NCI-H1436 (cell line): ENCODE data around the gene PRMT9.

ENCODE experiments used
- DNase-seq: peaks from one replicate; lab custom pipeline; 2025; lab: John Stamatoyannopoulos, UW

PRMT9 gene

DNA sequence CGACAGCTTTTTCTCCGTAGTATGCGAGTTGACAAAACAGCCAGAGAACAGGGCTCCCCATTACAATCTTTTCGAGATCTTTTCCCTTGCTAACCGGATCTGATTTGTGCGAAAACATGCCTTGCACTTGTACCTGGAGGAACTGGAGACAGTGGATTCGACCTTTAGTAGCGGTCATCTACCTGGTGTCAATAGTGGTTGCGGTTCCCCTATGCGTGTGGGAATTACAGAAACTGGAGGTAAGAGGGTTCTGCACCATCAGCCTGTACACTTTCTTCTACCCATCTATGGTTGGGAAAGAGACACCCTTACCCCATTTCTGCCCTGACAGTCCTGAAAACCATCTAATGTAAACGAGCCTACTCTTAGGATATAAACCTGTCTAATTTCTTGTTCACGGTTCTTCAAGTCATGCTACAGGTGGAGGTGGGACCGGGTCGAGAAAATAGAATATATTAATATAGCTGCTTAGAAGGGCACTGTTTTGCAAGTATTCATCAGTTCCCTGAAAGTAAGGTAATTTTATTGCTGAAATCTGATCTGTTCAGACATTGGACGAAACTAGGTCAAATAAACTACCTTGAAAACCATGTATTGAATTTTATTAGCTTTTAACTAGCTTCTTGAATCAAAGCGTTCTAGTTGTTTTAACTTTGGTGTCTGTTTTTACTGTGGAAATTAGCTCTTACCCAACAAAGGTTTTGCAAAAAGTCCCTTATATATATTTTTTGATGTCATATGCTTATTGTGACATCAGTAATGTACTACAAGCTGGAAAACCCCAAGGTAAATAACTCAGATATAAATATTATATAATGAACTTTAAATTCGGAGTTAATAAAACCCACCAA is 65.9 kb downstream of the PRMT9 start:
- DNase-seq: no peak

GRCh38 chr4:147617173-147617840 is 66.7 kb downstream of the PRMT9 start, which contains the start of gene TMEM184C:
Gene TMEM184C, plus strand, starts transcription at chr4:147617397. Its CDS starts 560 bp downstream, at chr4:147617957.
- DNase-seq: peak; percentile 96

GRCh38 chr4:147616849-147617172 is 67.2 kb downstream of the PRMT9 start:
- no peak for DNase-seq

GRCh38 chr4:147610686-147611085 is 73.3 kb downstream of the PRMT9 start:
- DNase-seq: no peak

GRCh38 chr4:147607471-147607870 is 76.5 kb downstream of the PRMT9 start:
- DNase-seq: no peak

GRCh38 chr4:147605499-147605898 is 78.5 kb downstream of the PRMT9 start:
- DNase-seq: no peak

GRCh38 chr4:147599769-147600168 is 84.2 kb downstream of the PRMT9 start:
- no peak for DNase-seq

- no peak for DNase-seq
These were observed 84.8 kb downstream of the PRMT9 start for GRCh38 chr4:147599206-147599605.

DNA sequence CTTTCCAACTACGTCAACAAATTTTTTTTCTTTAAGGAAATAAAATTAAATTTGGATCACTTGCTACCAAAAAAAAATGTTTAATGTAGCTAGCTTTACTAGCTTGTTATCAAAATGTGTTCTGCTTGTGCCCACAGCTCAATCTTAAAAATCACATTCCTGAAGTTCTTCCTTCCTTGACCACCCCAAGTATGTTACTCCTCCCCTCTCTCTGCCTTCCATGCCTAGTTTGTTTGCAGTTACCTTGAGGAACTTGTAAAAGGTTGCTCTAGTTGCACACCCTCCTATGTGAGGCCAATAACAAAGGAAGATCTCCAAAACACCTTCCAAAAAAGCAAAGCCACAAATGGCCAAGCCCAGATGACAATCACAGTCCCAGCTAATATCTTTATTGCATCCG is 86.4 kb downstream of the PRMT9 start:
- DNase-seq: no peak

DNA sequence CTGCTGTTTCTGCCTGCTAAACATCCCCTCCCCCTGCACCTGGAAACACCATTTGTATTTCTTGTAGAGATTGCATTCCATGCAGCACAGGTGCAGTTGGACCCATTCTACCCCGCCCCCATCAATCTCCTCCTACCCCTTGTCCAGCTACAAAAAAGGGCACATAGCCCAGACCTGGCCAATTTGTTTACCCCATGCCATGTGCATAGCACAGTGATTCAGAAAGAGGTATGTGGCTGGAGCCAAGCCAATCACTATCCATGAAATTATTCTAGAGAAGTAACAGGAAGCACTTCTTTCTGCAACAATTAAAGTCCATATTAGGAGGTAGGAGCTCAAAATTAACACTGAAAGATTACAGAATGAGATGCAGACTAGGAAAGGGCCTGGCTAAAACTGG is 87.0 kb downstream of the PRMT9 start:
- no peak for DNase-seq

- DNase-seq: no peak
These were observed 87.6 kb downstream of the PRMT9 start for GRCh38 chr4:147596377-147596776.

DNA sequence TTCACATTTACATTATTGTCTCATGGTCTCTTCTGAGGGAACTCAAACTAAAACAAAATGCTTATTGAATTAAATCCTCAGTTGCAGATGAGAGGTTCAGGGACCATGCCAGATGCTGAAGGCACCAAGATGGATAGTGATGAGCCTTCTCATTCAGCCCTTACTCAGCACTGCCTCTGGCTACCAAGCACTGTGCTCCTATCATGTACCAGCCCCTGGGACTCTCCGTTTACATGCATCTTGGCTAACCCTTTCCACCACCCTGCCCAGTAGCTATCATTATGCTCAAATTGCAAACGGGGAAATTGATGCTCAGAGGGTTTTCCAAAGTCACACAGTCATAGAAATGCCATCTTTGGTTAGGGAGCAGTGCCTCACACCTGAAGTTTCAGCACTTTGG is 89.4 kb downstream of the PRMT9 start:
- DNase-seq: no peak

DNA sequence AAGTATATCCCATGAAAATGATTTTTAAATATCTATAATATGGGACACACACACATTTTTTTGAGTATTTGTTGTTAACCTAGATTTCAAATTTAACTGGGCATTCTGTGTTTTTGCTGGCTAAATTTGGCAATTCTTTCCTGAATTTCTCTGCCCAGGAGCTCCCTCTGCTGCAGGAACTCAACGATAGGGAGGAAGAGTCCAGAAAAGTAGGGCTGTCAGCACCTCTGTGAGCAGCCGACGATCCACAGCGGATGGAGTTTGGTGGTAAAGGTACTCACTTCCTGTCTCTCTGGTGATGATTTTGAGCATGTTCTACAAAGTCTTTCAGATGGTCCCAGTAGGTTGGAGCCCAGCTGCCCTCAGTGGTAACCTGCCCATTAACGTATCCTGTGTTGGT is 89.9 kb downstream of the PRMT9 start:
- DNase-seq: no peak

DNA sequence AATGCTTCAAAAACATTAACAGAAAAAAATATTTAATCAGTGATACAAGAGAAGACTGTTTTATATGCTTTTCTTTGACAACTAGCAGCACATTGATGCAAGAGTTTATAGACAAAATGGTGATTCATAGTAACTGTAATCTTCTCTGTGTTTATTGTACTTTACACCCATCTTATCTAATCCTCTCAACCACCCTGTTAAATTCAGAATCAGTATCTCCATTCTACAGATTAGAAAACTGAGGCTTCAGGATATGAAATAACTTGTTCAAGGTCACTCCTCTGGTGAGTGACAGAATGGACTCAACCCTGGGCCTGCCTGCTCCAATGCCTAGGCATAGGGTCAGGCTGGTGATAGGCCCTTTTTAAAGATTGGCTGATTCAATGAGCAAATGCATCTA is 92.9 kb downstream of the PRMT9 start:
- no peak for DNase-seq

- DNase-seq: no peak
These were observed 93.6 kb downstream of the PRMT9 start for GRCh38 chr4:147590249-147590920.

DNA sequence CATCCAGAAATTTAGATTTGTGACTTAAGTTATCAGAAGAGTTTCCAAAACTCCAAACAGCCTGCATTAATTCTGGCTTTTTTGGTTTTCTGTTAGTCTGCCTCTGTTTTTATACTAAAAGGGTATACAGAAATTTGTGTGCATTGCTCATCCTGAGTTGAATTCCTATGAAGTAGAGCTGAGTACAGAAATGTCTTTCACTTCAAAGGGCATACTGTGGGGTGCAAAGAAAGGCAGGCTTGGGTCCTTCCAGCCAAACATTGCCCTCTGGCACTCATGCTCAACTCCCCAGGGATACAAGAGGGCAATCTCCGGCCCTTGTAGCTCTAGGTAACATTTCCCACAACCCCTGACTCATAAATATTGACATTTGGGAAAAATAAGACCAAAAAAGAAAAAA is 94.4 kb downstream of the PRMT9 start:
- no peak for DNase-seq
